IPS DF 6.9 (cell line): ENCODE data around the gene RUFY3.

ENCODE experiments used
- DNase-seq: peaks from one replicate; pipeline ENCODE4 v3.0.0-alpha.2; 2013; ENCODE audit warnings: low read depth, low spot score
- H3K27ac ChIP-seq: one replicate; pipeline ENCODE4 v1.5.1; 2013; ENCODE audit warnings: low read length, control low read depth
- H3K27me3 ChIP-seq: 2 replicates; pipeline ENCODE4 v1.6.1; 2013; ENCODE audit warnings: mild to moderate bottlenecking, low read length; ENCODE audit not compliant: control insufficient read depth, insufficient read depth
- H3K36me3 ChIP-seq: 2 replicates; pipeline ENCODE4 v1.6.1; 2013; ENCODE audit warnings: low read length; ENCODE audit not compliant: control insufficient read depth, insufficient read depth
- H3K4me1 ChIP-seq: 2 replicates; pipeline ENCODE4 v1.6.1; 2013; ENCODE audit warnings: low read length; ENCODE audit not compliant: control insufficient read depth, insufficient read depth
- H3K4me3 ChIP-seq: 2 replicates; pipeline ENCODE4 v1.5.1; 2013; ENCODE audit warnings: mild to moderate bottlenecking, low read length
- H3K9me3 ChIP-seq: 2 replicates; pipeline ENCODE4 v1.6.1; 2013; ENCODE audit warnings: low read length, inconsistent platforms; ENCODE audit not compliant: control insufficient read depth, insufficient read depth
- whole genome bisulfite sequencing: extraction: QIAGEN DNeasy Blood & Tissue Kit; methylation state at CpG from one replicate; pipeline ENCODE4 v1.1.7; 2013; ENCODE audit warnings: mixed read lengths, missing lambda C conversion rate; ENCODE audit not compliant: insufficient read length, insufficient coverage; 5-methylcytosine and 5-hydroxymethylcytosine counted together

RUFY3 gene

DNA sequence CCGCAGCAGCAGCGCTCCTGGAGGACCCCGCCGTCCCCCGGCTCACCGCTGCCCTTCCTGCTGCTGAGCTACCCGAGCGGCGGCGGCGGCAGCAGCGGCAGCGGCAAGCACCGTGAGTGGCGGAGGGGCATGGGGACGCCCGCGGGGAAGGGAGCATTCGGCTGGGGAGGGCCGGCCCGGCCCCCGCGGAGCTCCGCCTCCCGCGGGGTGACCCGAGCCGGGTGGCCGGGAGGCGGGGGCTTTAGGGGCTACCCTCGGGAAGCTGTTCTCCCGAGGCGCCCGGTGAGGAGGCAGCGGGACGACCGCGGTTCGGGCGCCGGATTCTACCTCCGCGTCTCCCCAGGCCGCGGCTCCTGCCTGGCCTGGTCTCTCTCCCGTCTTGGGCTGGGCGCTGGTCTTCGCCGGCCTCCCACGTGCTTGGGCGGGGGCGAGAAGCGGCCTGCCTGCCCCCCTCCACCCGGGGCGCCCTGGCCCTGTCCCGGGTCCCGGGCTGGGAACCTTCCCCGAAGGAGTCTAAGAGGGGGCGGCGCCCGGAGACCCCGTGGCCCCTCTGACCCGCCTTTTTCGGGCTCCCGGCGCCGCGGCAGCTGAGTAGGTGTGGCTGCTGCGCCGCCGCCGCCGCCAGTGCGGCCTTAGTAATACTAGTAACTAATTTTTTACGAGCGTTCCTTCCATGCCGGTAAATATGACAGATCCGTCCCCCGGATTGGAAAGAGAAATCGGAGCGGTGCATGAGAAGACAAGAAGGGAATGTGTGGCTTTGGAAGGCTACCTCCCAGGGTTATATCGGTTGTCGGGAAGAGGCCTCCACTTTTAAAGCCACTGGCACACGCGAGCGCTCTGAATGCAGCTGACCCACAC lies 16.4 kb upstream of the RUFY3 start:
- H3K27ac ChIP-seq = no peak overlapping the region
- peak overlapping the region; percentile 91 for H3K4me3 ChIP-seq
- H3K36me3 ChIP-seq = no peaks in the 10 kb centered on the region
- no peak for DNase-seq
- H3K4me1 ChIP-seq = 0 out of 2 replicates have a peak, but pooled peaks cover 1% of the 10 kb centered on the region
- H3K27me3 ChIP-seq = no peaks in the 10 kb centered on the region
- no peaks in the 10 kb centered on the region for H3K9me3 ChIP-seq
- no CpG with 5 or more reads among the region's 86 CpGs for WGBS

DNA sequence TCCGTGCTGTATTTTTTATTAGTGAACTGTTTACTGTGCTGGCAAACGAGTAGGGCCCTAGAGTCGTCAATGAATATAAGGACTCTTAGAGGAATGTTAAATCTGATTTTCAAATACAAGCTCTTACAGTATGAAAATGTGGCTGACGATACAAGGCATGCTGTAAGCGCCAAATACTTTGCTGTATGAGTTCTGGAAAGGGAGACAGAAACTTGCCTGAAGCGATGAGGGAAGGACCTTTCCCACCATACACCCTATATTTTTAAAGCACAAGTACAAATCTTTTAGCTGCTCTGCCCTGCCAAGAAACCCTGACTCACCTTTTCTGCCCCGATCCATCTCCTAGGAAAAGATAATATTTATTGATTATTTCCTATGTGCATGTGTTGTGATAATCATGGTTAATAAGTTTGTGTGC lies 15.7 kb upstream of the RUFY3 start:
- no peaks in the 10 kb centered on the region for H3K9me3 ChIP-seq
- no peaks in the 10 kb centered on the region for H3K36me3 ChIP-seq
- peak overlapping the region; percentile 91; the same call in 1 of the 2 replicates for H3K4me3 ChIP-seq
- no peak for DNase-seq
- WGBS = no CpG with 5 or more reads among the region's 7 CpGs
- H3K27me3 ChIP-seq = no peaks in the 10 kb centered on the region
- H3K4me1 ChIP-seq = 0 out of 2 replicates have a peak, but pooled peaks cover 1% of the 10 kb centered on the region
- no peak overlapping the region for H3K27ac ChIP-seq

DNA sequence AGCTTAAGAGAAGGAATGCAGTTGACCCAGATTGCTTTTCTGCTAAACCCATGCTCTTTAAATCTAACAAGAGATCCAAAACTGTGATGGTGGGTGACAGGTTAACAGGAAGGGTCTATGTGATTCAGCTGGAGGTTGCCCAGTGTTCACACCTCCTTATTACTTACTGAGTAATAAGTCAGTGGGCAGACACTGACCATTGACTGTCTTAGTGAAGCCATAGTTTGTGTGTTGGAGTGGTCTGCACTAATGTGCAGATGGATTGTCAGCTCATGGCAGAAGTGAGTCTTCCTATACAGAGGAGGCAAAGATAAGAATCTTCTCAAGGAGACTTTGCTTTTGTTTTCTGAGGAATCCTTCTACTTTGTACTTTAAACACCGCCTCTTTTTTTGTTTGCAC lies 15.2 kb upstream of the RUFY3 start:
- no peaks in the 10 kb centered on the region for H3K36me3 ChIP-seq
- no peak overlapping the region for H3K27ac ChIP-seq
- 0 out of 2 replicates have a peak, but pooled peaks cover 1% of the 10 kb centered on the region for H3K4me1 ChIP-seq
- H3K4me3 ChIP-seq = no peak overlapping the region
- no peaks in the 10 kb centered on the region for H3K9me3 ChIP-seq
- WGBS = no CpG with 5 or more reads among the region's 1 CpG
- no peaks in the 10 kb centered on the region for H3K27me3 ChIP-seq
- no peak for DNase-seq

DNA sequence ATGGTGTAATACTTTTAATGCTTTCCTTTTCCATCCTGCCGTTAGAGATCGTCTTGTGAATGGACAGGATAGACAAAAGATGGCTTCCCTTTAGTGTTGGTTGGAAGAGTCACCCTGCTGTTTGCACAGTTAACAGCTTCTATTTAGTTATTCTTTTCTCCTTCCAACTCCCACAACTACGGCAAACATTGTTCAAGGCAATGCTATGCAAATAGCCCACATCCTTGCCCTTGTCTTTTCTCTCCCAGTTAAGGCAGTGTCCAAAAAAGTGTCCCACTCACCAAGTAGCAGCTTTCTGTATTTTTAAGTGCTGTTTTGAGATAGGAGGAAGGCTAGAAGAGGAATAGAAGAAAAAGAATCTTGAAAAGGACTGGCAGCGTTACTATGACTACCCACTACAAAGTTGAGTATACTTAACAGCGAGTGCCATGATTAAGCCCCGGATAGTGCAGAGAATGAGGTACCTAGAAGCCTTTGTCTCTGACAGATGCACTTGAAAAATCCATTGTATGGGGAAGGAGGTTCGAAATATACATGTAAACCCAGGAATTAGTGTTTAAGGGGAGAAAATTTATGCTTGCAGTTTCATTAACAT lies 12.1 kb upstream of the RUFY3 start:
- H3K4me1 ChIP-seq = 0 out of 2 replicates have a peak, but pooled peaks cover 1% of the 10 kb centered on the region
- WGBS = no CpG with 5 or more reads among the region's 7 CpGs
- H3K36me3 ChIP-seq = no peaks in the 10 kb centered on the region
- no peaks in the 10 kb centered on the region for H3K9me3 ChIP-seq
- H3K27me3 ChIP-seq = no peaks in the 10 kb centered on the region
- H3K27ac ChIP-seq = no peak overlapping the region
- no peak for DNase-seq
- H3K4me3 ChIP-seq = no peak overlapping the region

DNA sequence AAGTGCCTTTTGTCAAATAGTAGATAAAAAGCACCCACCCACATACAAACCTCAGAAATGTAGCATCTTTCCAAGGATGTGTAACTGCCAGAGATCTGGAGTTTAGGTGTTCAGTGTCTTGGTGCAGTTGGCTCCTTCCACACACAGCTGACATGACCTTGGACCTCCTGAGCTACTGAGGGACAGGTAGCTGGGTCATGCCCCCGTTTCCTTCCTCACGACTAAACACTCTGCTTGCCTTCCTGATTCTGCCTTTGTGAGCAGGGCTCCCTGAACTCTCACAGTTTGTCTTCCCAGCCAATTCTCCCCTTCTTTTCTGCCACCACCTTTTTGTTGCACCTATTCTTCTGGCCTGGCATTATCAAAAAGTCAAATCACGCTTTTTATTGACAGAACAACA lies 10.2 kb upstream of the RUFY3 start:
- no peaks in the 10 kb centered on the region for H3K36me3 ChIP-seq
- H3K9me3 ChIP-seq = no peaks in the 10 kb centered on the region
- H3K27me3 ChIP-seq = no peaks in the 10 kb centered on the region
- no peaks in the 10 kb centered on the region for H3K4me1 ChIP-seq
- WGBS = no CpG with 5 or more reads among the region's 3 CpGs
- no peak for DNase-seq
- H3K27ac ChIP-seq = no peak overlapping the region
- no peak overlapping the region for H3K4me3 ChIP-seq

DNA sequence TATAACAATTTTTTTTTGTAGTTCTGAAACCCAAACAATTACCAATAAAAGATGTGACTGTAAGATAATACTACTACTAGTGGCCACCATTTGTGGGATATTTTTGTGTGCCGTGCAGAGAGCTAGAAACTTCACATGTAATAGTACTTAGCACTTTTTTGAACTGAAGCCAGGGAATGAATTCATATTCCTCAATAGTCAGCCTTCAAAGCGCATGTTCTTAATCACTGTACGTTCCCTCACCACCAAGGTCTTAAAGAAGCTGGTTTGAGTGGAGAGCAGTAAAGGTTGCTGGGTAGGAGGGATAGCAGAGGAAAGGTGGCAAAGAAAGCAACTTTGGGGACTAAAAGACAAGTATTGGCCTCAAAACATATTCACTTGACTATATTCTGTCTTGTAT lies 9.6 kb upstream of the RUFY3 start:
- WGBS = no CpG with 5 or more reads among the region's 3 CpGs

DNA sequence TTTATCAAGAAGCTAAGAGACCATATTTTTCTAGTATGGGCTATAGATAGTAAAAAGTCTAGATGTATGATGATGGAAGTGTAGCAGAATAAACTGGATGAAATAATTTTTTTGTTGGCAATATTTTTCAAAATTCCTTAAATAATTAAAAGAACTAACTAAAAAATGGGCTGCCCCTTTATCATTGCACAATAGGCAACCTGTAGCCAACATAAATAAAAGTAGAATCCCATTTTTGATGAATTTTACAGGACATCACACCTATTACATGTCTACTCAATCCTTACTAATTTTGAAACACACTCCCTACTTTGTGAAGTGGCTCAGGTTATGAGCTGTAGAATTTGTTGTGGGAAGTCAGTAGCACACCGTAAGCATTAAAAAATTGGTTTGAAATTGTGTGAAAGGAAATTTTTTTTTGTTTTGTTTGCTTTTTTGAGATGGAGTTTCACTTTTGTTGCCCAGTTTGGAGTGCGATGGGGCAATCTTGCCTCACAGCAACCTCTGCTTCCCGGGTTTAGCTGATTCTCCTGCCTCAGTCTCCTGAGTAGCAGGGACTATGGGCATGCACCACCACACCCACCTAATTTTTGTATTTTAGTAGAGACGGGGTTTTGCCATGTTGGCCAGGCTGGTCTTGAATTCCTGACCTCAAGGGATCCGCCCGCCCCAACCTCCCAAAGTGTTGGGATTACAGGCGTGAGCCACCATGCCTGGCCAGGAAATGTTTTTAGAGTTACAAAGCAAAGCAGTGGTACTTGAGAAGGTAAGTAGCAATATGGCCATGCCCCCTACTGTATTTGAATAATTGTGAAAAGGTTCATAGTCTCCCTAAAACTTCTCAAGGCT lies 8.9 kb upstream of the RUFY3 start:
- Histone ChIP-seq H3K27ac (no peak overlapping the region), H3K4me1 (no peaks in the 10 kb centered on the region), H3K36me3 (no peaks in the 10 kb centered on the region), H3K4me3 (no peak overlapping the region), H3K27me3 (no peaks in the 10 kb centered on the region), H3K9me3 (no peaks in the 10 kb centered on the region)
- DNase-seq = no peak
- 100% methylated on average over 1 of the region's 7 CpGs for WGBS

More for the DNA sequence above, 9.6 kb upstream of the RUFY3 start:
- no peak overlapping the region for H3K4me3 ChIP-seq
- H3K36me3 ChIP-seq = no peaks in the 10 kb centered on the region
- no peak for DNase-seq
- no peak overlapping the region for H3K27ac ChIP-seq
- H3K9me3 ChIP-seq = no peaks in the 10 kb centered on the region
- no peaks in the 10 kb centered on the region for H3K27me3 ChIP-seq
- H3K4me1 ChIP-seq = no peaks in the 10 kb centered on the region

DNA sequence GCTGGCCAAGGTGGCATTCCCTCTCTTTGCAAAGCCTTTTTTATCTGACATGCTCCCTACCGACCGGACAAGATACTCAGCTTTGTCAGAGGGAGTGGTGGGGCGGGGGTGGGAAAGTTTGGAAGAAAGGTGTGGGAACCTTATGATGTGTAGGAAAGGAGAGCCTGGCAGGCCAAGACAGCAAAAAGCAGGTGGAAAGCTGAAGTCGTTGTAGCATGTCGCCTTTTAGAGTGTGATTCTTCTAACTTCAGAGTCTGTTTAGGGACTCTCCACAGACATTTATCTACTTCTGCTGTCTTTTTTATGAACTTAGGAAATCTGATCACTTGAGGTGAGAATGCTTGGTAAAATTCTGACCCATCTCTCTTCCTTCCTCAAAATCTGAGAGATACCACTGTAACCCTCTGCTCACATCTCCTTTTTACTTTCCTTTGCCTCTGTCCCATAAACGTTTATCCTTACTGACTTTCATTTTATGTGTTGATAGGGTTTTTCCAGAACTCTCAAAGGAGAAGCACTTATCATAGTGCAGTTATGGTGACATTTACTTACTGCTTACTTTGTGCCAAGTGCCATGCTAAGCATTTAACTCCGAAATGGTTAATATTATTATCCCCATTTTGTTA lies 8.2 kb upstream of the RUFY3 start:
- WGBS = no CpG with 5 or more reads among the region's 7 CpGs
- no peak overlapping the region for H3K27ac ChIP-seq

DNA sequence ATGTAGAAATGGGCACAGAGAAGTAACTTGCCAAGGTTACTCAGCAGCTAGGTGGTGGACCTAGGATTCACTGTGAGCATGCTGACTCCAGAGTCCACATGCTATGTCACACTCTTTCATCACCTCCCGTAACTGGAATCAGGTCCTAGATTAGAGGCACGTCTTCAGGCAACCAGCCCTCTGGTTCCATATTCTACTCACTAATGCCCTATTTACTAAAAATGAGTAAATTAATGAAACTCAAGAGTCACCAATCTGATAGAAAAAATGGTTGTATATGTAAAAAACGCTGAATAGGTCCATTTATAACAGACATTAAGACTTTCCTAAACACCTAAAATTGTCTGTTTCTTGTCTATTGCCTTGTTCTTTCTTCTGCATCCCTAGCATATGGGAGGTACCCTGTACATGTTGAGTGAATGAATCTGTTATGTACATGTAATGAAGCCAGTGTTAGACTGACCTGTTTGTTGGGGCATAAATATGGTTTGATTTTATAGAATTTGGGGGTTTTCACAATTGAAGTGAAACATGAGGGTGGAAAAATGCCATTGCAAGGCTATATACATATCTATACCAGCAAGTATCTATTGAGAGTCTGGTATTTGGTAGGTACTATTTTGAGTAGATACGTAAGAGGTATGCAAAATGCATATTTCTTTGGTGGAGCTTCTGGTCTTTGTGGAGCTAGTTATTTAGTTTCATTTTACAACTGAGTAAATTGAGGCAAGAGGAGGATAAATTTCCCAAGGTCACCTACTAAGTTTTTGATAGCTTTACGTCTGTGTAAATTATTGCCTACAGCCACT lies 7.5 kb upstream of the RUFY3 start:
- DNase-seq = no peak
- WGBS = no CpG with 5 or more reads among the region's 5 CpGs
- no peak overlapping the region for H3K27ac ChIP-seq
- no peaks in the 10 kb centered on the region for H3K36me3 ChIP-seq
- no peaks in the 10 kb centered on the region for H3K27me3 ChIP-seq
- H3K4me1 ChIP-seq = no peaks in the 10 kb centered on the region
- no peak overlapping the region for H3K4me3 ChIP-seq
- no peaks in the 10 kb centered on the region for H3K9me3 ChIP-seq

More for the DNA sequence above, 8.2 kb upstream of the RUFY3 start:
- Histone ChIP-seq H3K36me3 (no peaks in the 10 kb centered on the region), H3K9me3 (no peaks in the 10 kb centered on the region), H3K4me1 (no peaks in the 10 kb centered on the region), H3K27me3 (no peaks in the 10 kb centered on the region), H3K4me3 (no peak overlapping the region)
- DNase-seq = no peak
